HG03558 (cell line): ENCODE results near the gene PRKCQ.
"Not testable (repeated sequence)": the region's sequence is repeated elsewhere in the genome, so short reads cannot be mapped to it uniquely, and the experiment has no call there.

Experiments
- ATAC-seq: cut with Tn5 transposase; IDR thresholded peaks from one replicate; pipeline ENCODE4 v1.9.1; 2021; ENCODE audit warnings: moderate number of reproducible peaks; ENCODE audit not compliant: unreplicated experiment; ENCODE audit errors: extremely low read depth

PRKCQ gene

GRCh38 chr10:6497620-6498019, 82.5 kb downstream of the PRKCQ start:
- no peak for ATAC-seq

GRCh38 chr10:6494936-6495592, 85.0 kb downstream of the PRKCQ start:
- no peak for ATAC-seq

DNA sequence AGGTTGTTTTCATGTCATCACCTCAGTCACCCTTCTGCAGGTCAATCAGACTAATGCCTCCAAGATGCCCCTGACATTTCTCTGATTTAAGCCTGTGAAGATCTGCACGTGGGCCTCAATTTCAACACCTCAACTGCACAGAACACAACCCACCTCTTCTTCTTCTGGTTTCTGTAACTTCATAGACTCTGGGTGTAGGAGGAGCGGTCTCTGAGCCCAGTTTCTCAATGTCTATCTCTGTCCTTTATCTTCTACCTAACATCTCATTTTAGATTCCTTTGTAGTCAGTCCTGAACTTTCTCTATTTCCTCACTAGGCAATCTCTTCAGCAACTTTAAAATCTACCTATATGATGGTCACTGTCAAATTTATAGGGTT, 85.6 kb downstream of the PRKCQ start:
- ATAC-seq, result no peak

DNA sequence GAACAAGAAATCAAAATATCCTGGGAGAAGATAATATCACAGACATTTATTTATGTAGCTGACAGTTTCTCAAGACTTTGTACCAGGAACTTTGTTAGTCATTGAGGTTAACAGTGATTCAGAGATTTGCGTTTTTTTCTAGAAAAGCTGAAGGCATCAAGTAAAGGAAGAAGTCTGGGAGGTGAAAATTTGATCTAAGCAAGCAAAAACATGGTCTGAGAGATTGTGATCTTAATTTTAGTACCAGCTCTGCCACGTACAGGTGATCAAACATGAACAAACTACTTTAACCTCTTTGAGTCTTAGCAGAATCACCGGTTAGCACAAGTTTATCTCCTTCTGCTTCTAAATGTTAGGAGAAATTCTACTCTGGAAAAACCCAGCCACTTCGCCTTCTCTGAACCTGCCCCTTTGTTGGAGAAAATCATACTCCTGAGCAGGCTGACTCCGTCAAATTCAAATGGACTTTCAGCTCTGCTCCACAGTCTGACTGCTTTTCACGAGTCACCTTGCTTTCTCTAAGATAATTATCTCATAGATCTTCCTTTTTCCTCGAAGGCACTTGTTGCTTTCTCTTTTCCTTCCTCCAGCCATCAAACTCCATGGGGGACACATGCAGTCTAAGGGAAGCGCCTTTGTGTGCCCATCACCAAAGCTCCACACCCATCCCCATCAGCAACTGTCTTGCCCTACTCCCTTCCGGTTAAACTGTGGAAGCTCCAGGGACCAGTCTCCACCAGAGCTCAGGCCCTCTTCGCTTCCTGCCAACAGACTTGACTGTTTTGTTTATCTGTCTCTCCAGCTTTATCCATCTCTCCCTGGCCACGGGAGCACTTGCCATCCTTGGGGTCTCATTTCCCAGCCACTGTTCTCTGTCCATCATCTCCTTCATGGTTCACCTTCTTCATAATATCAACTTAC, 86.3 kb downstream of the PRKCQ start:
- ATAC-seq, result no peak

GRCh38 chr10:6492896-6493295, 87.2 kb downstream of the PRKCQ start:
- no peak for ATAC-seq

- no peak for ATAC-seq
Observed at GRCh38 chr10:6491841-6492609, 88.1 kb downstream of the PRKCQ start.

DNA sequence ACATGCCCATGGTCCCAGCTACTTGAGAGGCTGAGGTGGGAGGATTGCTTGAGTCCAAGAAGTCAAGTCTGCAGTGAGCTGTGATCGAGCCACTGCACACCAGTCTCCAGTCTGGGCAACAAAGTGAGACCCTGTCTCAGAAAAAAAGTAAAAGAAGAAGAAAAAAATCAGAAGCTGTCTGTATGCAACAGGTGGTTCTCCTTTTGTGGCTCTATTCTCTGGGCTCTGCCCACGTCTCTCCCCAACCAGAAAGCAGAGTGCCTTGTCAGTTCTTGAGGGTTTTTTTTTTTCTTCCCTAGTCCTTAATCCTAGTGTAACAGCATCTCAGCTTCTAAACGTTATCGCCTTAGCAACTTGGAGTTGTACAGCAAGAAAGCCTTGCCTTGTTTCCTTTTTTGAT, 89.5 kb downstream of the PRKCQ start:
- no peak for ATAC-seq

- no peak for ATAC-seq
Observed at GRCh38 chr10:6487920-6488319, 92.2 kb downstream of the PRKCQ start.

DNA sequence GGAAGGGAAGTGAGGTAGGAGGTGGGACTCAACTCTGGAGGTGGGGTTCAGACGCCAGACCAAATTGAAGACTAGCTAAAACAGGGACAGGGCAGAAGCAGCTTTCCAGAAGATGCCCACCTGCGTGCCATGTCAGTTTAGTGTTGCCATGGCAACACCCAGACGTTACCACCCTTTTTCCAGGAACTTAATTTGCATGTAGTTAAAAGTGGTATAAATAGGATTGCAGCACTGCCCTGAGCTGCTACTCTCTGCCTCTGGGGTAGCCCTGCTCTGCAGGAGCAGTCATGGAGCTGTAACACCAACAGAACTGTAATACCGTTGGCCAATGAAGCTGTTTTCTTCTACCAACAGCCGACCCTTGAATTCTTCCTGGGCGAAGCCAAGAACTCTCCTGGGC, 93.8 kb downstream of the PRKCQ start:
- no peak for ATAC-seq

DNA sequence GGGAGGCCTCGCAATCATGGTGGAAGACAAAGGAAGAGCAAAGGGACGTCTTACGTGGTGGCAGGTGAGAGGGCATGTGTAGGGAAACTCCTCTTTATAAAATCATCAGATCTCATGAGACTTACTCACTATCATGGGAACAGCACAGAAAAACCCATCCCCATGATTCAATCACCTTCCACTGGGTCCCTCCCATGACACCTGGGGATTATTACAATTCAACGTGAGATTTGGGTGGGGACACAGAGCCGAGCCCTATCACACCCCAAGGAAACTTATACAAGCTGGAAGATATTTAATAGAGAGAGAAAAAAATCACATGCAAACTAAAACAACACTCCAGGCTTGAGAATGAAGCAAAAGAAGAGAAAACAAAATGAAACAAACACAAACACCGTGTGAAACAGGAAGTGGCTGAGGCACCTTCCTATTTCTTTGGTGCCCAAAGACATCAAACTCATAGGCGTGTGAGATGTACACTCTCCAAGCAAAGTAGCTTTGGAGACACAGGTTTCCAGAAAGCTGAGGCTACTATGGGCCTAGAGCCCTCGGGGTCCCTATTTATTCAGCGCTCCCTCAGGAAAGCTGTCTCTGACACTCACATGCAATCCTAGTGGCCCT, 97.2 kb downstream of the PRKCQ start:
- ATAC-seq, result no peak

- ATAC-seq, result no peak
Observed at GRCh38 chr10:6478722-6479121, 101.4 kb downstream of the PRKCQ start.

- ATAC-seq, result no peak
Observed at GRCh38 chr10:6476989-6477388, 103.1 kb downstream of the PRKCQ start.

DNA sequence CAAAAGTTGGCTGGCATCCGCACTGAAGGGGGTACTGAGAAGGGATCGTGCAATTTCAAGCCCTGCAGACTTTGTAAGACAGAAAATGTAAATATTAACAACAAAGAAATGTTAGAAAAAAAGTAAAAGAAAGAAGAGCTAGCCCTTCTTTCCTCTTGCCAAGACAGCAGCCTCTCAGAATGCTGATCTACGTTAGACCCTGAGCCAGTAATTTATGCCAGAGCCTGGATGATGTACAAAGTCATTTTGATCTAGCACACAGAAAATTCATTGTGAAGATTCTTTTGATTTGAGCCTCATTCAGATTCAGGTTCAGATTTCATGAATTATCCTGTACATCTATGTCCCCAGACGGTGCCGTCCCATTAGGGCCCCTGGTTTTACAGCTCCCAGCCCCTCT, 105.2 kb downstream of the PRKCQ start:
- ATAC-seq, result no peak

GRCh38 chr10:6473901-6474370, 106.1 kb downstream of the PRKCQ start:
- no peak for ATAC-seq

DNA sequence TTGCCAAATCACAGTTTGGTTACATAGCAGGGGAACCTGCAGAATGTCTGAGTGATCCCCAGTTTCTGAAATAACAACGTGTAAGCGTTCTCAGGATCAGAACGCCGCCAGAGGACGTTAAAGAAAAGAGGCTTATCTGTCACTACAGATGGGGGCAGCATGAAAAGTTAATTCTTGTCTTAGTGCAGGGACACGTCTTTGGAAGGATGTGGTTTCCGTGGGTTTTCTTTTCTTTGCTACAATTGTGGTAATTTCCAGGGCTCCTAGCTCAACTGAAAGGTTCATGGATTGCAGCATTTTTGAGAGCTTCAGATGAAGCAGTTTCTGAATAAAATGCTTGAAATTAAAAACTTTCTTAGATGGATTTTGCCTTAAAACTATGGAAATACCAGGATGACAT, 106.6 kb downstream of the PRKCQ start:
- no peak for ATAC-seq

GRCh38 chr10:6472710-6473005, 107.4 kb downstream of the PRKCQ start:
- ATAC-seq, result not testable (repeated sequence)

DNA sequence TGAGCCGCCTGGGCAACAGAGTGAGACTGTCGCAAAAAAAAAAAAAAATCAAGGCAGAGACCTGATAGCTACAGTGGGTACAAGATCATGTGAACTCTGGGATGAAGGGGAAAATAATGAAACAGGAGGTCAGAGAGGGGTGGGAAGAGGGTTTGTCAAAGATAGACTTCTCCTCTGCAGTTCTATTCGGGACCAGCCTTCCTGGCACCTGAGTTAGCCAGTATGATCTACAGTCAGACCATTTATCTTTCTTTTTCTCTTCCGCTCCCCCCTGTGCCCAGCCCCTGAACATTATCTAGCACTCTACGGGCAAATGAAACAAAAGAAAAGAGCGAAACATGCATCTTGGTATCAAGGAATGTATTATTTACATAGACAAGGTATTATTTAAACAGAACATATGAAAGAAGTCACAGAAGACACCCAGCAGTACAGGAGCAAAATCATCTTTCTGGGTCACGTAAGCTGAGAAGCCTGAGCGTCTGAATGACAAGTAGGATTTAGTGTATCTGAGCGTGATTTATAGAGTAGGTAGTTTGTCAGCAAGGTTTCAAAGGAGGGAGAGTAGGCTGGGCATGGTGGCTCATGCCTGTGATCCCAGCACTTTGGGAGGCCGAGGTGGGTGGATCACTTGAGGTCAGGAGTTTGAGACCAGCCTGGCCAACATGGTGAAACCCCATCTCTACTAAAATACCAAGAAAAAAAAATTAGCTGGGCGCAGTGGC, 109.0 kb downstream of the PRKCQ start:
- no peak for ATAC-seq

- no peak for ATAC-seq
Observed at GRCh38 chr10:6469661-6470060, 110.4 kb downstream of the PRKCQ start.

DNA sequence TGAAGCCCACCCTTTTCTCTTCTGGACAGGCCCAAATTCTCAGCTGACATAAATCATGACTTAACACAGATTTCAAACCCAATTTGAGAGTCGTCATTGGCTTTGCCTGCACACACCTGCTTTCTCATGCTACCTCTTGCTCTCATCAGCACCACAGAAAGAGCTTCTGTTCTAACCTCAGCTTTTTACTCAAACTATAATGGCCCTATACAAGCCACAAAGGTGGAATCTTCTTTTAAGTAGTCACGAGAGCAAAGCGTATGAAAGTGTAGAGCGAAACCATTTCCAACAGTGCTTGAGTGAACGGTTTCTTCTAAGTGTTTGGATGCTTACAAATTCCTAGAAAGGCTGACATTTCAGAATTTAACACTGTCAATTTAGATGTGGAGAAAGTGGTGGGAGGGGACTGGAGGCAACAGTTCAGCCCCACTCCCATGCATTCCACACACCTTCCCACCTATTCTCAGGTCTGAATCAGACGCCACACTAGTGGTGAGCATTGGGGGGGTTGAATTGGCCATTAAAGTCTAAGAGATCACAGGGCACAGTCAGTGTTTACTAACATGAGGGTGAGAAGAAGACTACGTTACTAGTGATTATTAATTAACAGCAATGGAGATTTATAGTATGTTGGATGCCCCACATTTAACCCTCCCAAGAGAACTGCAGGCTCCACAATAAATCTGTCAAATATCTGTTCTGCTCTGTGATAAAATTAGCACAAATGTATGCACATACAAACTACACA, 114.0 kb downstream of the PRKCQ start:
- no peak for ATAC-seq
